ENCODE measurements around the gene RPL22.

RPL22 gene

DNA sequence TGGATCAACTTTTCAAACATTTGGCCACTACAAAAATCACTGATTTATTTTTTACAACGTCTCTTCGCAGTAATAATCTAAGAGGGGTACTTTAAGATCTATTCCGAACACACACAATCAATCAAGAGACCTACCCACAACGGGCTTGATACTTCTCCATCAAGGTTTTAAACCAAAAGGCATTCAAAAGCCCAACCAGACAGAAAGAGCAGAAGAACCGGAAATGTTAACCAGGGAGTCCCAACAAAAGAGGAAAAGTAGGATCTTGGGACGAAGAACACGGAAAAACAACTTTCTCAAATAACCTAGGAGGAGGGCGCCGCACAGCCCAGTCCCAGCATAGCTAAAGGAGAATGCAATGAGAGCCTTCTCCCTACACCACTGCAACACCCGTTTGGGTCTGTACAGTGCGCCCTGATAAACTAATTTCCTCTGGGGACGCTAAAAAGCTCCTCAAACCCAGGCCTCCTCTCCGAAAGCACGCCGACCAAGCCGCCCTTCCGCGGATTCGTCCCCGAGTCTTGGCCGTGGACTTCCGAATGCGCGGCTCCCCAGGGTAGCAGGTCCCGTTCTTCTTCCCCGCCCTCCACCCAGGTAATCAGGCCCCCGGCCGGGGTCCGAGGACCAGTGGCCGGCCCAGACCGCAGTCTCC lies 623 bp downstream of the RPL22 start:
- no peak for DNase-seq

DNA sequence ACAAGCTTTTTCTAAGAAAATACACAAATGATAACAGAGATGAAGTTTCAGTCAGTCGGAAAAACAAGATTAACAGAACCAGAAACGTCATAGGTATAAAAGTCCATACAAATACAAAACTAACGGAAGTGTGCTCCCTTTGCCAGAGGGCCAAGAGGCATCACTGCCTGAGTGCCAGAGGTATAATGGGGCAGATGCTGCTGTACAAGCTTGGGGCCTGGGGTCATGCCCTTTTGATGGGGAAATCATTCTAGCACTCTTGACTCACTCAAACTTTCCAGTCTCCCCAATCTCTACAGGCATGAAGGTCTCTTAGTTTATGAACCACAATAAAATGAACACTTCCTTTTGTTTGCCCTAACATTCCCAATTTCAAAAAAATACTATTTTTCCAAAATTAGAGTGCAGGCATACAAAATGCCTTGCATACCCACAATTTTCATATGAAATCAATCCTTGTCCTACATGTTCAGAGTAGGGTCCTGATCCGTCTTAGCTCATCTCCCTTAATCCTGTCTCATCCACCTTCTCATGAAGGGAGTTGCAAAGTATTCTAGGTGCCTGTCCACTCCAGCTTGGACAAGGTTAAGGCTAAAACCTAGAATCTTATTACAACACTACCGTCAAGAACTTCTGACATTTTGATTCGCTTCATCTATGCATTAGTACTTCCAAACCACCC lies 1.5 kb downstream of the RPL22 start:
- no peak for DNase-seq

DNA sequence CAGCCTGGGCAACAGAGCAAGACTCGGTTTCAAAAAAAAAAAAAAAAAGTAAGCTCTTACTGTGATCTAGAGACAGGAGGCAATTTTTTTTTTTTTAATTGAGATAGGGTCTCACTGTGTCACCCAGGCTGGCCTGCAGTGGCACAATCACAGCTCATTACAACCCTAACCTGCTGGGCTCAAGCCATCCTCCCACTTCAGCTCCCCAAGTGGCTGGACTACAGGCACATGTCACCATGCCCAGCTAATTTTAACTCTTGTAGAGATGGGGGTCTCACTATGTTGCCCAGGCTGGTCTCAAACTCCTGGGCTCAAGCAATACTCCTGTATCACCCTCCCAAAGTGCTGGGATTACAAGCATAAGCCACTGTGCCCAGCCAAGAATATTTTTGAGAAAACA lies 7.4 kb downstream of the RPL22 start:
- no peak for DNase-seq

DNA sequence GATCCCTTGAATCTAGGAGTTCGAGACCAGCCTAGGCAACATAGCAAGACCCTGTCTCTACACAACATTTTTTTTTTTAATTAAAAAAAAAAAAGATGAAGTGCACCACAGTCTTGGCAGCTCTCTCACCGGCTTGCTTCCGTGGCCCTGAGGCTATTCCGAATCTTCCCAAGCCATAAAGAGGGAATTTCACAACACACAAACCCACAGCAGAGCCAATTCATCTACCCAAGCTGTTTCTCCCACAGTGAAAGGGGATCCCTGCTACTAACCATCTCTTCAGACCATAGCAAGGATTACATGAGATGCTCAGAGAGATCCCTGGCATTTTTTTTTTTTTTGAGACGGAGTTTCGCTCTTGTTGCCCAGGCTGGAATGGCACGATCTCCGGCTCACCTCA lies 10.9 kb downstream of the RPL22 start:
- no peak for DNase-seq

DNA sequence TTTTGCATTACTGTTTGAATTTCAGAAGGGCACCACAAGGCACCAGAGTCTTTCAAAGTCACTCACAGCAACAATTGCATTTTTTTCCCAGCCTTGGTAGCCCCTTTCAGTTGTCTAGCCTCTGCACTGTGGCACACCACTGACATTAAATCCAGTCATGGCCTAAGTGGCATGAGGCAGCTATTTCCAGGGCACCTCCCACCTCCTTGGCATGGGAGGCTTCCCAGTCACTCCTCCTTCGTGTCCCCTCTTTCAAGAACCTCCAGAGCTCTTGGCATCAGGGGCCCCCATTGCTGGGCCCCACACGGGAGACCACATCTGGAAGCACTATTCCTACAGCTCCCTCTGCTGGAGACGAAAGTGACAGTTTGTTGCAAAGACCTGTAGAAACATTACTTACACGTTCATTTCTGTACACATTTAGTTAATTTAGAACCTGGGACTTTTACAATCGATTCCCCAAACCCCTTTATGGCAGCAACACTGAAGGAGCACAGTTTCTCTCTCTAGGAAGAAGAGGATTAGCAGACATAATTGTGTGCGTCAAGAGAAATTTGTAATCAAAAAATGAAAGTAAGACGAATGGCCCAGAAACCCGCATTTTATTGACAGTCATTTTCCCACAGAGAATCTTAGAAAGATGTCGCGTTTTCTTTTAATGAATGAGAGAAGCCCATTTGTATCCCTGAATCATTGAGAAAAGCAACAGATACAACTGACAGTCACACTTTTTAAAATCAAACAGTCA lies 13.6 kb downstream of the RPL22 start:
- peak; percentile 38 for DNase-seq

DNA sequence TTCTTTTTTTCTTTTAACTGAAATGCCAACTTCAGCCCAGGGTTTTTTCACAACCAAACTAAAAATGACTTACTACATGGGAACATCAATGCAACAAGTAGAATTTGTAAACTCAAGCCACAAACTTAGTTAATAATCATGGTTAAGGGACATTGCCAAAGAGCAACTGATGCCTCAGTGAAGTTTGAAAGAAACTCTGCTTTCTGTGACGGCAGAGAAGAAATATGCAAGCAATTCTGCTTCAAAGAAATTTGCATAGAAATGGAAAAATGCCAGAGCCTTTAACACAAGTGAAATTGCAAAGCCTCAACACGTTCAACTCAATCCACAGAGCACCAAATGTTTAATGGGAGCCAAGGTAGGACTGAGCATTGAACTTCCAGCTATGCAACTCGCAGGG lies 14.2 kb downstream of the RPL22 start:
- peak; percentile 89 for DNase-seq

DNA sequence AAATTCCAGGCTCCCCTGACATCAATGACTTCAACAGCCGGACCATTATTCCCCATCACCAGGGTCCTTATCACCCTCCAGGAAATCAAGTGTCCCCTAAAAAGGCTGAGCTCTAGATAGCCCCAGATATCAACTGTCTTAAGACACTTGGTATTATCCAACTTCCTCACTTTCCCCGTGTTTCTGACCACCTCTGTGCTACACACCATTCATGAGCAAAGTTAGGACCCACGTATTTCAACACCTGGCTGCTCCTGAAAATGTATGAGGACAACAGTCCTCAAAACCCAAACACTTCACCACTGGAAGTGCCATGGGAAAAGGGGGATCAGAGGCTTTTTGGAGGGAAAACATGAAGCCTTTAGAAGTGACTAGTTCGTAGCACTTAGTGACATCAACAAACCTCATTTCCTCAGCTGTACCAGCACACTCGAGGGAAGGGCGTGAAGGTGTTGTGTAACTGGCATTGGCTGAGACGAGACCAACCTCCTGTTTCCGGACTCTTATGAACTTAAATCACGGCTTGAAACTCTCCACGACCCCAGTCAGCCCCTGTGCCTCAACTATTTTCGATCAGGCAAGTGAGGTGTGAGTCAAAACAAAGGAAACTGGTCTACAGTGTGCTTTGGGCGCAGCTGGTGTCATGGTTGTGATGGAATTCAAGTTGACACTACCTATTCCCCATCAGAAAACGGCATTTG lies 15.2 kb downstream of the RPL22 start:
- DNase-seq: no peak

DNA sequence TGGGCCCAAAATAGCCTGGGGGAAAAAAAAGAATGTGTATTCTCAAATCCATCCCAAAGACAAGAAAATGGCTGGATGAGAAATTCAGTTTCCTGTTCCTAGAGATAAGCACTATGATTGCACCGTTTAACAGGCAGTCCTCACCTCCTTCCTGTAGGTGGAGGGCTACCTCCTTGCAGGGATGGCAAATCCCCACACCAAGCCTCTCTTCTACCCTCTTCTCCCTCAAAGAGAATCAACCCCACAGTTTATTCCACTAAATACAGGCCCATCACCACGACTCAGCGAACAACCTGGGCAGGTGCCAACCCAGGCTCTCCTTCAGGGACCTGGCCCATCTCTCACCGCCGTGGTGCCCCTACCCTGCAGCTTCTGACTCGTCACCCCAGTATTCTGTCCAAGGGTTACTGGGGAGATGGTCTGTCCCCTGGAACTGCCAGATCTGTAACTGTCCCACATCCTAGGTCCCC lies 15.8 kb downstream of the RPL22 start:
- no peak for DNase-seq

DNA sequence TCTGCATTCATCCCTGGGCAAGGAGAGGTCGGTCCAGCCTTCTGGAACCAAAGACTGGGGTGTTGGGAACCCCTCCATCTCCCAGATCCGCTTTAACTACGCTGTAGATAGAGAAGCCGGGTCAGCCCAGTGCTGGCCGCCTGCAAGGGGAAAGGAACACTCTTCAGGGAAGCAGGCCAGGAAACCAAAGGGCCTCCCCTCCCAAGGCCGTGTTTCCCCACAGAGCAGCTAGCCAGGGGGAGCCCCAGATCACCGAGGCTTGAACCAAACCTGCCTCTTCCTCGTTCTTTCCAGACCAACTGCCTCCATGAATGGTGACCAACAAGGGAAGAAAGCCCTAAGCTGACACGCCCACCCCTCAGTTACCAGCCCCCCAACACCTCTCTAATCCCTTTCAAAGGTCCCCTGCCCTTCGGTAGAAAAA lies 18.0 kb downstream of the RPL22 start:
- DNase-seq: no peak

DNA sequence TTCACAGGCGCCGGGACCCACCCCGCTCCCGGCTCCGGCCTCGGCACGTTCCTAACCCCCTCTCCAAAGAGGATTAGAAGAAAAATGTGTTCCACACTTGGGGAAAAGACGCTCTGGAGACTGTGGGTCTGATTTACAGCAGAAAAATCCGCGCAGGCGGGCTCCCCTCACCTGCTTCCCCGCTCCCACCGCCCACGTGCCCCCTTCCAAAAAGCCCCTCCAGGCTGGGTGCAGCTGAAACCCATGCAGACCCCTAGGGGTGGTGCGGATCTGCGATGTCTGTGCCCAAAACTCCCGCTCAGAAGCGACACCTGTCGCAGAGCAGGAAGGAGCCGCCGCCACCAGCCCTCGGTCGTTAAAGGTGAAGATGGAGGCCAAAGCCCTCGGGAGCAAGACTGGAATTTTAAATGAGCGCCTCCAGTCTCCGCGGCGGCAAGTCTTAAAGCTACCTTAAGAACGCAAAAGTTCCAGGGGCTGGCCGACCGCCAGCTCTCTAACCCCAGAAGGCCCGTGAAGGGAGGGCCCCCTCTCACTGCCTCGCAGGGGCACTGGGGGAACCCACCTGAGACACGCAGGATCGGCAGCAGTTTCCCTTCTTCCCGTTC lies 18.6 kb downstream of the RPL22 start:
- no peak for DNase-seq

DNA sequence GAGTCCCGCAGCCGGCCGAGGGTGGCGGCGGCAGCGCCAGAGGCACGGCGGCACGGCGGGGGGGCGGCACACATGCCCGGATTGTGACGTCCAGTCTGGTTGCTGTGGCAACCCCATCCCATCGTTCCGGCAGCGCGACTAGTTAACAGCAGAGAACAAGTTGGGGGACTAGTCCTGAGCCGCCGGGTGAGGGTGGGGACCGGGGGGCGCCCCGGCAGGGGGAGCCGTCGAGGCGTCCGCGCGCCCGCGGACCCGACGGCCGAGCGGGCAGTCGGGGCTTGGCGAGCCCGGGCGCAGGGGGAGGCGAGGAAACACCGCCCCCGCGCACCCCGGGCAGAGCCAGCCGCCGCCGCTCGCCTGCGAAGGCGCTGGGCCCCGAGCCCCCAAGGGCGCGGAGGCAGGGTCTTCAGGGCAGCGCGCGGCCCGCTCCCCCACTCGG lies 19.1 kb downstream of the RPL22 start, which contains the start of gene CHD5:
Gene CHD5 (minus strand): TSS at position 54 of the 439 bp plus-strand sequence. CDS start 298 bp downstream, outside the sequence.
- no peak for DNase-seq

DNA sequence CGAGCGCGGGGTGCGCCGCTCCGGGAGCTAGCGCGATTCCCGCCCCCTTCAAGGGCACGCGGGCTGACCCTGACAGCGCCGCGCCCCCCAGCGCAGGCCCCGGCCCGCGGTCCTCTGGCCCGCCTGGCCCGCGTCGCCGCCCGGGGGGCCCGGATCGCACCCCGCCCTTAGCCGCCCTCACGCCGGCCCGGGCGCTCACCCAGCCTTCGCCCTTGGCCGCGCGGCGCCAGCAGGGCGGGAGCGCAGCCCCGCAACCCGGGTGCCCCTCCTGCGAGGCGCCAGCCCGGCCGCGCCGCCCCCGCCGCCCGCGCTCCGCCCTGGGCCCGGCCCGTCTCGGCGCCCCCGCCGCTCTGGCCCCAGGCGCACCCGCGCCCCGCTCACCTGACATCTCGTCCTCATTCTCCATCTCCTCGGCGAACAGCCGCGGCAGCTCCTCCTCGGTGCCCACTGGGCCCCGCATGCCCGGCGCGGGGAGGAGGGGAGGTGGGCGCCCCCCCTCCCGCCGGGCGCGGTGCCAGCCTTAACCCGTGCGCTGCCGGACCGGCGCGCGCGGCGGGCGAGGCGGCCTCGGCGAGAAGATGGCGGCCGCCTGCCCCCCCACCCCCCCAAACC lies 19.7 kb downstream of the RPL22 start:
- no peak for DNase-seq

DNA sequence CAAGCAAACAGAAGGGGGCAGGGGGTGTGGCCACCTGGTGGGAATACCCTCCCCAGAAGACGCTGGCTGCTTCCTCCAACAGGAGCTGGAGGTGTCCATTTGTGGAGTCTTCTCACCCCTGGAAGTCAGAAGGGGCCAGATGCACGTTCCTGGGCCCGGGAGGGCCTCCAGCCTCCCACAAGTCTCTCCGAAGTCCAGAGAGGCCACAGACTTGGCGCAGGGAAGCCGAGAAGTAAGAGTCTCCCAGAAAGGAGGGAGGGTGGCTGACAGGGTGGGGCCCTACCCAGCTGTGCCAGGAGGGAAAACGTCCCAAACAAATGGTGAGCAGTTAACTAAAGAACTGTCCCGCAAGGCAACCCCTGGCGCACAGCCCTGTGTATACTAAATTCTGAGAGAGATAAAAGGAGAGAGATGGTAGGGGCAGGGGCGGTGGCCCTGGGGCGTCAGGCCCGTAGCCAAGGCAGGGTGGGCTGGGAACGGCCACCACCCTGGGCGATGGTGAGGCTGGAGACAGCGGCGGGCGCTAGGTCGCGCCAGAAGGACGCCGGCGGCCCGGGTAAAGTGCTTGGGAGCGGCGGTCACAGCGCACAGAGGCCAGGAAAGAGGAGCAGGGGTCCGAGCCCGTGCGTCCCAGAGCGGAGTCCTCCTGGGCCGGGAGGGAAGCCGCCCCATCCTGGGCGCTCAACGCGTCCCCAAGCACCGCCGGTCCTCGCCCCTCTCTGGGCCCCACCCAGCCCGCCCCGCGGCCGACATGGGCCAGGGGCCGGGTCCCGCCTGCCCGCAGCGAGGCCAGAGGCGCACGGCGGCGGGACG lies 20.4 kb downstream of the RPL22 start:
- DNase-seq: no peak

DNA sequence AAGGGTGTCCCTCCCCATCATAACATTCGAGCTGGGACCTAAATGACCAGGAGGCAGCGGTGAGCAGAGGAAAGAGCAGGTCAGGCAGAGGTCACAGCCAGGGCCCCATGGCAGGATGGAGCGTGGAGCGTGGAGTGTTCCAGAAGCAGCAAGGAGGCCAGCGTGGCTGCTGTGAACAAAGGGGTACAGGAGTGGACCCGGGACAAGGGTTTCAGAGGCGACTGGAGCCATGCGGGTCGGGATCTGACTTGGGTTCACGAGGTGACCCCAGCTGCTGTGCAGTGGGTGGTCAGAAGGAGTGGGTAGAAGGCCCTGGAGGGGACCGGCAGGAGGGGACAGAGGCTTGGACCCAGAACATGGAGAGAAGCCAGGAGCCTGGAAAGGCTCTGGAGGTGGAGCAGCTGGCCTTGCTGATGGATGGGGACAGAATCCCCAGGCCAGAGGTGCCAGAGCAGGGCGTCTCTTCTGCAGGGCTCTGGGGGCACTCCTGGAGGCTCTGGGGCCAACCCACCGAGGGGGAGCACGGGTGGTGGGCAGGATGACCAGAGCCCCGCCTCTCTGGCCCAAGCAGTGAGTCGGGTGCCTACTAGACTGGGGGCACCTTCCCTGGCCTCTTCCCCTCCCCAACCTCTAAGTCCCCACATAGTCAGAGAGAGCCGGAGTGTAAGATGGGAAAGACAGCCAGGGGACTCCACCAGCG lies 21.6 kb downstream of the RPL22 start:
- DNase-seq: no peak

DNA sequence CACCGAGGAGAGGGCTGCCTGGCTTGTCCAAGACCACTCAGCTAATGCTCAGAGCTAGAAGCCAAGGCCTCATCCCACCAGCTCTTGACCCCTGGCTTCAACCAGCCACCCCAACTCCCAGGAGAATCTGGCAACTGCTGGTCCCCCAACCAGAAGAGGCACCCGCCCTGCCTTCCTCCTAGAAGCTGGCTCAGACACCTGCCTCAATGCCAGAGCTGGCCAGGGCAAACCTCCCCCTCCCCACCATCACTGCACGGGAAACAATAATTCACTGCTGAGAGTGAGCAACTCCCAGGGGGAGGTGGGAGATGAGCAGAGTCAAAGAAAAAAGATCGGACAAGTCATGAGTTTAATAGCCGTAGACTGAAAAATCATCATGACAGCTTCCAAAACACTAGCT lies 22.6 kb downstream of the RPL22 start:
- DNase-seq: no peak

DNA sequence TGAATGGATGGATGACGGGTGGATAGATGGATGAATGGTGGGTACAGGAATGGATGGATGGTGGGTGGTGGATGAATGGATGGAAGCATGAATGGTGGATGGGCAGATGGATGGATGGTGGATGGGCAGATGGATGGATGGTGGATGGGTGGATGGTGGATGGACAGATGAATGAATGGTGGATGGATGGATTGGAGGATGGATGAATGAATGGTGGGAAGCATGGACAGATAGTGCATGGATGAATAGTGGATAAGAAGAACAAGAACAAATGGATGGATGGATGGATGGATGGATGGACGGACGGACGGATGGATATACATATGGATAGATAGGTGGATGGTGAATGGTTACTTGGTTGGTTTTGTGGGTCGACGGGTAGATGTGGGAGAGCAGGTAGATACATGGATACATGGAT lies 24.0 kb downstream of the RPL22 start:
- DNase-seq: no peak

DNA sequence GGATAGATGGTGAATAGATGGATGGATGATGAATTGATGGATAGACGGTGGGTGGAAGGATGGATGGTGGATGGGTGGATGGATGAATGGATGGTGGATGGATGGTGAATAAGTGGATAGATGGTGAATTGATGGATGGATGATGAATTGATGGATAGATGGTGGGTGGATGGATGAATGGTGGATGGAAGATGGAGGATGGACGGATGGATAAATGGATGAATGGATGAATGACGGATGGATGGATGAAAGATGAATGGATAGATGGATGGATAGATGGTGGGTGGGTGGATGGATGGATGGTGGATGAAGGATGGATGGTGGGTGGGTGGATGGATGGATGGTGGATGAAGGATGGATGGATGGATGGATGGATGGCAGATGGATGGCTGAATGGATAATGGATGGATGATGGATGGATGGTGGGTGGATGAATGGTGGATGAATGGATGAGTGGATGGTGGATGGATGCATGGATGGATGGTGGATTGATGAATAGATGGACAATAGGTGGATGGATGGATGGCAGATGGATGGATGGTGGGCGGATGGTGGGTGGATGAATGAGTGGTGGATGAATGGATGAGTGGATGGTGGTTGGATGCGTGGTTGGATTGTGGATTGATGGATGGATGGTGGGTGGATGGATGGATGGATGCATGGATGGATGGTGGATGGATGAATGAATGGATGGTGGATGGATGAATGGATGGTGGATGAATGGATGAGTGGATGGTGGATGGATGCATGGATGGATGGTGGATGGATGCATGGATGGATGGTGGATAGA lies 24.6 kb downstream of the RPL22 start:
- no peak for DNase-seq

DNA sequence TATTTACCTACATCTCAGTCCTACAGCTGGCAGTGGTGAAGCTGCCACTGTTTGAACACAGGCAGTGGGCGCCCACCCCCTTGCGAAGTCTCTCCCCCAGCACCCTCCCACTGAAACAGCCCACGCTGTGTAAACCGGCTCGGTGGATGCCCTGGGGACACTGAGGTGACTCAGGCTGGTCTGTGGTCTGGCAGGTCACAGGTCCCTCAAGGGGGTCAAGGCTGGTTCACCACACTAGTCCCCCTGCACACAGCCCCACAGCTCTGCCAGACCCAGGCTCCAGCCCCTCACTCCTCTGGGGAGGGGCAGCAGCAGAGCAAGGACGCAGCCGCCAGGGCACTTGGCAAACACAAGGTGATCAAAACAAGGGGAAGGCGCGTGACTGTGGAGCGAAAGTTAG lies 26.8 kb downstream of the RPL22 start:
- DNase-seq: no peak

DNA sequence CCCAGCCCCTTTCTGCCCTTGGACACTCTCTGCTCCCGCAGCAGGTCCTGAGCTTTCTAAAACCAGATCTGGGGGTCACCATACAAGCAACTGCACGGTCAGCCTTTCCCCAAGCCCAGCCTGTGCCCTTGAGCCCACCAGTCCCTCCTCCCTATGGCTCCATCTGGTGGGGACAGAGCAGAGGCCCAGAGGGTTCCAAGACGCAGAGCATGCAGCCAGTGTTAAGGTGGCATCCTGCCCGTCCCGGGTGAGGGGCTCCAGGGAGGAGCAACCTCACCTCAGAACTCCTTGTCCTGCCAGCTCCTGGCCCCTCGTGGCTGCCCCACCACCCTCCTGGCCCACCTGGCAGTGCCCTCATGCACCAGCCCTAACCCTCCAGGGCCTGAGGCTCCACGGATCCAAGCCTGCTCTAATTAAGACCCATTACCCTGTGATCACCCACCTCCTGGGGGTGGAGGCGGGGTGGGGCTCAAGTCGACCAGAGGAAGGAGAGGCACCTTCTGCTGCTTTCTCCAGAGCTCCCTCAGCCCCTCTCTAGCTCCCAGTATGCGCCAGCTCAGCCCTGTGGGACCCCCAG lies 27.8 kb downstream of the RPL22 start:
- DNase-seq: no peak

Data from fibroblast of skin of right quadriceps (primary cell).